Right lung (tissue), 5 donors: ENCODE results near the gene ASPDH. TPM values are rescaled to one million over a fixed set of nuclear protein-coding genes. Genes with fewer than 3 reads are reported as not detected.

Experiments
- DNase-seq, 2 donors: peaks; one replicate each; pipeline ENCODE4 v3.0.0-alpha.2; 2013
- polyA plus RNA-seq, 5 donors: library from polyadenylated mRNA; unstranded; fragments of 120-200 nt; gene quantifications; one replicate each; pipeline versions ENCODE4 v1.2.1 to v1.2.3, GENCODE V29; 2013; ENCODE audit warnings: inconsistent platforms in 1 of 5, low replicate concordance in 1 of 5; ENCODE audit not compliant: insufficient read length in 5 of 5, insufficient read depth in 1 of 5

The ASPDH gene
- polyA plus RNA-seq, 5 donors, result 0.60 to 2.2 (median 1.7) TPM

DNA sequence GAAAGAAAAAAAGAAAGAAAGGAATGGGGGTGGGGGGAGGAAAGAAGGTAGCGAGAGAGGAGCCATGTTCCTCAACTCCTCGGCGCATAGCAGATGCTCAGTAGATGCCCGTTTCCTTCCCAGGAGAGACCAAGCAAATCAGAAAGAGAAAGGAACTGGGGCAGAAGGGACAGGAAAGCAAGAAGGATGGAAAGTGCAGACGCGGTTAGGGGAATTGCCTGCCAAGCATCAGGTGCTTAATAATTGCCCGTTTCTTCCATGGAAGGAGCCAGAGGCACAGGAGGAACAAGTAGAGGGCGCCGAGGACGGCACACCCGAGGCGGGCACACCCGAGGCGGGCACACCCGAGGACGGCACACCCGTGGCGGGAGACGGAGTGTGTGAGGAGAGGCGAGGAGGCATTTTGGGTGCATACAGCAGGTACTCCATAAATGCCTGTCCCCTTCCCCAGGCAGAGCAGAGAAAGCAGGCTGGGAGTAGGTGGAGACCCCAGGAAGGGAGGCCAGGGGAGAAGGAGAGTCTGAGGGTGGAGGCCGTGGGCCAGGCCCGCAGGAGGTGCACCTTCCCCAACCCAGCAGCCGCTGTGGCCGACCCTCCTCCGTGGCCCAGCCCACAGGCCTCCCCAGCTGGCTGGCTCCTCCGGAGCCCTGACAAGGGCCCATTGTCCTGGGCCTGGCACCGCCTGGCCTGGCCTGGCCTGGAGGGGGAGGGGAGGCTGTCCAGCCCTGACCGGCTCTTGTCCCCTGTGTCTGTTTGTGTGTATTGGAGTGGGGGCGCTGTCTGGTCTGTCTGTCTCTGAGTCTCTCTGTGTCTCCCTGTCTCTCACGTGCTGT, 17.3 kb downstream of the ASPDH start:
- no peak for DNase-seq

DNA sequence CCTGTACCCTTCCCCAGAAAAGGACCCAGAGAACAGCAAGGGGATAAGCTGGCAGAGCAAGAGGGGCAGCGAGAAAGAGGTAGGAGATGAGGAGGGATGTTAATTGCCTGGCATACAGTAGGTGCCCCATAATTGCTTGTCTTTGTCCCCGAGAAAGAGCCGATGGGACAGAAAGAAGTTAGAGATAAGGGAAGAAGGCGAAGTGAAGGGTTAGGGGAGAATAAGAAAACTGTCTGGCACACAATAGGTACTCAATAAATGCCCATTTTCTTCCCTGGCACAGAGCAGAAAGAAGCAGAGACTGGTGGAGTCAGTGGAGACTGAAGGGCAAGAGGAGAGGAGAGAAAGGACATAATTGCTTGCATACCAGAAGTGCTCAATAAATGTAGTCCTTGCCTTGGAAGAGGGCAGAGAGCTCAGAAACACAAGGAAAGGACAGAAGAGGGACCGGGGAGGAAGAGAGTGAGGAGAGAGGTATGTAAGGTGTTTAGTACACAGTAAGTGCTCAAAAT, 18.6 kb downstream of the ASPDH start:
- DNase-seq, result no peak

GRCh38 chr19:50494186-50495019, 19.3 kb downstream of the ASPDH start:
- DNase-seq, result no peak

DNA sequence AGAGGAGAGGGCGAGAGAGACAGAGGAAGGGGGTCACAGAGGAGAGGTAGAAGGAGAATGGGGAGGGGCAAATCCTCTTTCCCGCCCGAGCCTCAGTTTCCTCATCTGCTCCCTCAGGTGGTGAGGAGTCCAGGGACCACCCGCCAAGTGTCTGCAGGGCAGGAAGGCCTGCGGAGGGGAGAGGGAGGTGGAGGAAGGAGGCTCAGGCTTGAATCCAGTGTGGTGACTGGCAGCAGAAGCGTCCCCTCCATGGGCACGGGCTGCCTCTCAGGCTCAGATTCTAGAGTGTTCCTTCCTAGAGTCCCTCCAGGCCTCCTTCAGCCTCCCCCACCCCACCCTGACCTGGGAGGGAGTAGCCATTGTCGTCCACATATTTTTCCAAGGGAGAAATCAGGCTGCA, 20.5 kb downstream of the ASPDH start:
- no peak for DNase-seq

- no peak for DNase-seq
These were observed 21.2 kb downstream of the ASPDH start for GRCh38 chr19:50492303-50493052.

DNA sequence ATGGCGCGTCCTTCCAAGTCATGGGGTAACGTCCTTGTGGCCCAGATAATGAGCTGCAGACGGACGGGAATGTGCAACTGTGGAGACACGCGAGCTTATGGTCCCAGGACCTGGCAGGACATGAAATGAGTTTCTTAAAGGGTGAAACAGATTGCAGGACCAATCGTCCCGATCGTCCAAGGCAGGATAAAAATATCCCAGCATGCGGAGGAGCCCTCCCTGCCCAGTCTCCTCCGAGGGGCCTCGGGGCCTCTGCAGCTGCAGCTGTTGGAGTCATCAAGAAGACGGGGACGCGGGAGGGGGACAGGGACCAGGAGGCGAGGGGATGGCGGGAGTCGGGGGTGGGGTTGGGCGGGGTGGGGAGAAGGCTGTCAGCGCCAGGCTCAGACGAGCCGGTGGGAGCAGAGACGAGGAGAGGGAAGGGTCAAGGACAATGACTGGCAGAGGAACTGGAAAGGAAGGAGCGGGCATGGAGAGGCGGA, 22.7 kb downstream of the ASPDH start:
- DNase-seq, result no peak

DNA sequence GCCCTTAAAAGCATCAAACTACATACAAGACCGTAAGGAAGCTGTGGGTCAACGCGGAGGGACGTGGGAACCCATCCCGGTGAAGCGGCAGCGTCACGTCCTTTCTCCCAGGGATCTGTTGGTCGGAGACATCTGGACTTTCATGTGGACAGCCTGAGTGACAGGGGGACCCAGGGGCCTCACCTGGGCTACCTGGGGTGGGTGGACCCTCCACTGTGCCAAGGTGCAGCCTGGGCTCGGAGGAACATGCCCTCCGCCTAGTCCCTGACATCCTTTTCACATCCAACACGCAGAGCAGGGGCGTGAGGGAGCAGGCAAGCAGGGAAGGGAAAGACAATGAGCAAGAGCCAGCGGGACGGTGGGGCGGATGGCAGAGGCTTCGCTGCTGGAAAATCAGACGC, 23.3 kb downstream of the ASPDH start:
- DNase-seq, result no peak

- no peak for DNase-seq
These were observed 24.2 kb downstream of the ASPDH start for GRCh38 chr19:50489461-50490011.

DNA sequence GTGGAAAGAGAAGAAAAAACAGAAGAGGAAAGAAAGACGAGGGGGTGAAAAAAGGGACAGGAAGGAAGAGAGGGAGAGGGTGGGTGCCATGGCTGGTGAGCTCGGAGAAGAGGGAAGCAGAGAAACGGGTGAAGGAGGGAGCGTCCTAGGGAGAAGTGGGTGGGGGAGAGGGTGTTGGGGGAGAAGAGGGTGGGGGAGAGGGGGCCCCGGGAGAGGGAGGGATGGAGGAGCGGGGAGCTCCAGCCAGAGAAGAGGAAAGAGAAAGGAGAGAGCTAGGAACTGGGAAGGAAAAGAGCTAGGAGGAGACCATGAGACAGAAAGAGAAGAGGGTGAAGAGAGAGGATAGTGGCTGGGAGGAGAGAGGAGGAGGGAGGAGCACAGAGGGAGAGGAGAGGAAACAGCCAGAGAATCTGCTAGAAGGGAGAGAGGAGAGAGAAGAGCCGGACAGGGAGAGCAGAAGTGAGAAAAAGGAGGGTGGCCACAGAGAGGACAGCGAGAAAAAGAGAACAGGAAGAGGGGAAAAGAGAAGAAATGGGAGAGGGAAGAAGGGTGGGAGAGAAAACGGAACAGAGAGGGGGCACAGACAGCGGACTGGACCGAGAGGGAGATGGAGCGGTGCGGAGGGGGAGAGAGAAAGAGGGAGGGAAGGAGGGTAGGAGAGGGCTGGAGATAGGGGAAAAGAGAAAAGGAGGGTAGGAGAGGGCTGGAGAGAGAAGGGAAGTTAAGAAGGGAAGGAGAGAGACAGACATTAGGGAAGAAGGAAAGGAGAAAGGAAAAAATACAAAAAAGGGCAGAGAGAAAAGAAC, 25.1 kb downstream of the ASPDH start:
- no peak for DNase-seq

DNA sequence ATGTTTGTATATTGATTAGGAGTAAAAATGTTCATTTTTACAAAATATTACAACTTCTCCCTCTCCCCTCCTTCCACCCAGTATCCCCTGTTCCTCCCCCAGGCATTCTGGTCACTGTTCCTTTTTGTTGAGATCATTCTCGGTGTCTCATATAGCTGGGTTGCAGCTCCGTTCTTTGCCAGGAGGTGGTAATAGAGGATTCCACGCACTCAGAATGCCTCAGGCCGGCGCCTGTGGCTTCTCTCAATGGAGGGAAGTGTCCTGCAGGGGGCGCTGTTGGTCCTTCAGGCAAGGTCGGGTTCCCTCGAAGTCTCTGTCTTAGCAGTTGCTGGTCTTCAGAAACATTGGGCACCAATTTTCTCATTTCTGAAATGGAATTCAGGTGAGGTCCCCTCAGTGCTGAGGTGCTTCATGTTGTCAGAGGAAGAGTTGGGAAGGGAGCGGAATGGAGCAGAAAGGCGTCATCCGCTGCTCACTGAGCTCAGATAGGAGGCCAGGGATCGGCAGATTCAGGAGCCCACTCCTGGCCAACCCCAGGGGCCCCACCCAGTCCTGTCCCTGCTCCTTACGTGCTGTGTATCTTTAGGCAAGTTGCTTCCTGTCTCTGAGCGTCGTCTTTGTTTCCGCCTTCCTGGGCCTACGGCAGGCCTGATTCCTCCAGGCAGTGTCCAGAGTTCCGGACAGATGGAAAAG, 26.7 kb downstream of the ASPDH start:
- DNase-seq, result no peak

- DNase-seq, result no peak
These were observed 28.3 kb downstream of the ASPDH start for GRCh38 chr19:50485284-50485955.

DNA sequence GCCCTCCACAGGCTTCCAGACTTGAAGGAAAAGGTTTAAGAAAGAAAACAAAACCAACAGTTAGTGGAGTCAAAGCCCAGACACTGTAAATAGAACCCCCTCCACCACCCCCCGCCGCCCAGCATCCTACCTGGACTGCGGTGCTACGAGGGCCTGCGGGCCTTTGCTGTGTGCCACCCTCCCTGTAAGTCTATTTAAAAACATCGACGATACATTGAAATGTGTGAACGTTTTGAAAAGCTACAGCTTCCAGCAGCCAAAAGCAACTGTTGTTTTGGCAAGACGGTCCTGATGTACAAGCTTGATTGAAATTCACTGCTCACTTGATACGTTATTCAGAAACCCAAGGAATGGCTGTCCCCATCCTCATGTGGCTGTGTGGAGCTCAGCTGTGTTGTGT, 30.8 kb downstream of the ASPDH start:
- DNase-seq, result no peak

GRCh38 chr19:50482271-50482855, 31.4 kb downstream of the ASPDH start:
- no peak for DNase-seq

- no peak for DNase-seq
These were observed 32.2 kb downstream of the ASPDH start for GRCh38 chr19:50481351-50482149.

DNA sequence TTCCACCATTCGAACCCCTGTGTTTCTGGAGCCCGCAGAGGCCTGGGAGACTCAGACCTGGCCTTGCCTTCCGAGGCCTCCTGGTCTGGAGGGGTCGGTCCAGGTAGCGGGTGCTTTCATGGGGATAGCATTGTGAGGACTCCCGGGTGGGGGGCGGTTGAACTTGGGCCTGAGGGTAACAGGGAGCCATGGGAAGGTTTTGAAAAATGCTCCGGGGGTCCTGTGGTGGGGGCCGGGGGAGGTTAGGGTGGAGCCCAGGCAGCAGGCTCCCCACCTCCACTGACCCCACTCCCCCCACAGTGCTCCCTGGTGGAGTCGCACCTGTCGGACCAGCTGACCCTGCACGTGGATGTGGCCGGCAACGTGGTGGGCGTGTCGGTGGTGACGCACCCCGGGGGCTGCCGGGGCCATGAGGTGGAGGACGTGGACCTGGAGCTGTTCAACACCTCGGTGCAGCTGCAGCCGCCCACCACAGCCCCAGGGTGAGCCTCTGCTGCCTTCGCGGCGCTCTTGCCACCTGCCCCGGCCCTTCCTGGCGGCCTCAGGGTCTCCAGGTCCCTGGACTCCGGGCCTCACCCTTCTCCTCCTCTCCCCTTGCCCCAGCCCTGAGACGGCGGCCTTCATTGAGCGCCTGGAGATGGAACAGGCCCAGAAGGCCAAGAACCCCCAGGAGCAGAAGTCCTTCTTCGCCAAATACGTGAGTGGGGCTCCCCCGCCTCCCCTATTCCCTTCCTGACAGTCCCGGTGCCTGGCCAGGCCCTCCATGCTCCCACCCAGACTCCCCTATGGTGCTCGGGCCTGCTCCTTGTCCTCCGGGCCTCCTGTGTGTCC, 33.2 kb downstream of the ASPDH start:
- no peak for DNase-seq

- DNase-seq, result no peak
These were observed 33.9 kb downstream of the ASPDH start for GRCh38 chr19:50479761-50480251.
